AG09319 (cell line): ENCODE data around the gene NACAD.
"Not testable (repeated sequence)": the region's sequence is repeated elsewhere in the genome, so short reads cannot be mapped to it uniquely, and the experiment has no call there.

Experiments
- DNase-seq: peaks from one replicate; pipeline ENCODE4 v3.0.0-alpha.2; 2010; ENCODE audit warnings: low read depth; ENCODE audit errors: extremely low read depth
- CTCF ChIP-seq: IDR thresholded peaks from 2 replicates; pipeline ENCODE4 v1.5.1; 2011; ENCODE audit warnings: low read depth, mild to moderate bottlenecking, inconsistent platforms, low read length, moderate library complexity

Gene NACAD

GRCh38 chr7:45122975-45123860 is 34.4 kb upstream of the NACAD start:
- no peak for DNase-seq
- no peak for TF ChIP-seq CTCF

- DNase-seq, result no peak
- no peak for TF ChIP-seq CTCF
Measured at GRCh38 chr7:45119550-45119949, 30.8 kb upstream of the NACAD start.

- no peak for TF ChIP-seq CTCF
Measured at GRCh38 chr7:45118889-45119331, 30.1 kb upstream of the NACAD start.

DNA sequence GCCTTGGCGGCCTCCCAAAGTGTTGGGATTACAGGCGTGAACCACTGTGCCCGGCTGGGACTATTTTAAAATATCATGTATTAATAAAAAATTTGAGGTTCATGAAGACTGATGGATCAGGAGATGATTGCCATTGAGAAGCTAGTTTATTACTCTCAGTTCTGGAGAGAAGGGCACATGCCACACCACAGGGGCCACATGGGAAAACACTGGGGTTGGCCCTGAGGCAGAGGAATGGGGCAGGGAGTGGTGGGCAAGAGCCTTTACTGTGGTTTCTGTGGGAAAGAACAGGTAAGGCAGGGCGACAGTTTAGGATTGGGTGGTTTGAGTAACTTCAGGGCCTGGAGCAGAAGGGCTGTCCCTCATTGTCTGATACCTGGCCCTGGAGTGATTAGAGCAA is 29.5 kb upstream of the NACAD start:
- DNase-seq, result no peak
- TF ChIP-seq CTCF, result no peak

More at GRCh38 chr7:45118889-45119331, 30.1 kb upstream of the NACAD start:
- DNase-seq, result no peak

DNA sequence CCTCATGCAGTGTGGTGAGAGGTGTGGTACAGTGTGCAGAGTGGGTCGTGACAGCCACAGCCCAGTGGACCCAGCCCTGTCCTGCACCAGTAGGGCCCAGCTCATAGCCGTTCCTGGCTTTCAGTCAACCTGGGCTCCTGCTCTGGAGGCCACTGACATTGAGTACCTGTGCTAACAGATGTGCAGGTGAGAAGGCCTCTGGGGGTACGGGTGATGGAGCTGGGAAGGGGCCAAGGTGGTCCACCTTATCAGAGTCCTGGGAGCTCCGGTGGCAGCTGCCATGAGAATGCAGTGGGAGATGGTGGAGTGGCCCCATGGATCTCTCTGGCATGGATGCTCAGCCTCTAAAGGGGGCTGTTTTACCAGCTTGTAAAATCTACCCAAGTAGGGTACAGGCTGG is 28.8 kb upstream of the NACAD start:
- TF ChIP-seq CTCF, result no peak
- no peak for DNase-seq

DNA sequence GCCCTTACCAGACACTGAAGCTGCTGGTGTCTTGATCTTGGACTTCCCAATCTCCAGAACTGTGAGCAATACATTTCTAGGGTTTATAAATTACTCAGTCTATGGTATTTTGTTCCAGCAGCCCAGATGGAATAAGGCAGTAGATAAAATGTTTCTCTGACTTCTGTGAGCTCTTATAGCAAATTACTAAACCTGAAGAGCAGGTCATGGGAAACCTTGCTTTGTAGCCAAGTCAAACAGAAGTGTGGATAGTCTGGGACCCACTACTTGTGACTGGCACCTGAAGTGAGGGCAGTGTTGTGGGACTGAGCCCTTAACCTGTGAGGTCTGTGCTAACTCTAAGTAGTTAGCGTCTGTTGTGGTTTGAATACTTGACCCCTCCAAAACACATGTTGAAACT is 27.3 kb upstream of the NACAD start:
- DNase-seq, result no peak
- no peak for TF ChIP-seq CTCF

DNA sequence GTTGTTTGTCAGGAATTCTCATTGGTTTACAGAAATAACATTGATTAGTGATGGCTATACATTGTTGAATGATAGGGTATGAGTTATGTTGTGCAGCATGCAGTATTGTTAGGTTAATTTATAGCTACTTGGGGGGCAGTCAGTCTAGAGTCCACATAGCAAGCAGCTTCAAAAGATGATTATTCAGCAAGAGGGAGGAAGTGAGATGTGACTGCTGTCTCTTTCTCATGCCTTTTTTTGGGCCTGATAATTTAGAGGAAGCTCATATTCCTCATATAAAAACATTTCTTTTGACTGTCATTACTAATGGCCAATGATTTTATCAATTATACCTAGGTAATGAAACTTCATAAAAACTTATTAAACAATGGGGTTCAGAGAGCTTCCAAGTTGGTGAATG is 26.2 kb upstream of the NACAD start:
- TF ChIP-seq CTCF, result no peak
- no peak for DNase-seq

GRCh38 chr7:45114257-45114656 is 25.5 kb upstream of the NACAD start:
- not testable (repeated sequence) for DNase-seq
